Caki2 (cell line): ENCODE measurements around the gene MYOD1. TPM values are rescaled to one million over a fixed set of nuclear protein-coding genes. Genes with fewer than 3 reads are reported as not detected.
A peak's percentile ranks its signal among the peaks of the same experiment; 100 is the strongest.

ENCODE experiments used
- DNase-seq: peaks from one replicate; pipeline ENCODE4 v3.0.0-alpha.2; 2015; ENCODE audit warnings: low read depth
- in situ Hi-C: cut with HindIII; loops from 2 replicates; pipeline ENCODE4 v1.10.0; 2016; ENCODE audit warnings: low sequenced_read_pairs, low pct_unique_long_range_greater_than_20kb, mixed read lengths
- total RNA-seq: library from RNA; depleted of rRNA; stranded (reverse); fragments of >200 nt; shearing (Covaris generic); gene quantifications from 2 replicates; pipeline ENCODE4 v1.2.3, GENCODE V29; 2014; ENCODE audit warnings: low replicate concordance; rRNA removed

MYOD1 gene
- total RNA-seq = not detected in 2 replicates

GRCh38 chr11:17719028-17719937, at the start of gene MYOD1:
Gene MYOD1 (plus strand): TSS chr11:17719571. CDS start chr11:17719783, 212 bp downstream.
- DNase-seq = no peak
- in situ Hi-C loops = no loop called here

- in situ Hi-C loops = no loop called here
- DNase-seq = no peak
These were observed 46.9 kb upstream of the MYOD1 start for GRCh38 chr11:17672469-17672868.

- in situ Hi-C loops = no loop called here
- DNase-seq = no peak
These were observed 45.4 kb upstream of the MYOD1 start for GRCh38 chr11:17673951-17674350.

- DNase-seq = no peak
- in situ Hi-C loops = no loop called here
These were observed 36.5 kb upstream of the MYOD1 start for GRCh38 chr11:17682848-17683247.

- in situ Hi-C loops = no loop called here
- DNase-seq = peak; percentile 50
These were observed 35.8 kb upstream of the MYOD1 start for GRCh38 chr11:17683377-17684161.

GRCh38 chr11:17684550-17684949, 34.8 kb upstream of the MYOD1 start:
- in situ Hi-C loops = no loop called here
- DNase-seq = no peak

- no peak for DNase-seq
- in situ Hi-C loops = no loop called here
These were observed 33.0 kb upstream of the MYOD1 start for GRCh38 chr11:17686231-17686980.

GRCh38 chr11:17687946-17688670, 31.3 kb upstream of the MYOD1 start:
- DNase-seq = no peak
- in situ Hi-C loops = no loop called here

- in situ Hi-C loops = no loop called here
- no peak for DNase-seq
These were observed 27.8 kb upstream of the MYOD1 start for GRCh38 chr11:17691550-17691949.

GRCh38 chr11:17691976-17692375, 27.4 kb upstream of the MYOD1 start:
- in situ Hi-C loops = no loop called here
- DNase-seq = no peak

- in situ Hi-C loops = no loop called here
- no peak for DNase-seq
These were observed 26.4 kb upstream of the MYOD1 start for GRCh38 chr11:17692931-17693330.

GRCh38 chr11:17693531-17693930, 25.8 kb upstream of the MYOD1 start:
- in situ Hi-C loops = no loop called here
- no peak for DNase-seq

GRCh38 chr11:17694494-17695110, 24.8 kb upstream of the MYOD1 start:
- in situ Hi-C loops = no loop called here
- no peak for DNase-seq

- no peak for DNase-seq
- in situ Hi-C loops = no loop called here
These were observed 23.6 kb upstream of the MYOD1 start for GRCh38 chr11:17695454-17696441.

GRCh38 chr11:17696741-17697140, 22.6 kb upstream of the MYOD1 start:
- DNase-seq = no peak
- in situ Hi-C loops = no loop called here

GRCh38 chr11:17697175-17697949, 22.0 kb upstream of the MYOD1 start:
- DNase-seq = no peak
- in situ Hi-C loops = no loop called here
